ENCODE results near the gene HDHD3.
"Not testable (repeated sequence)": the region's sequence is repeated elsewhere in the genome, so short reads cannot be mapped to it uniquely, and the experiment has no call there.

The HDHD3 gene

GRCh38 chr9:113389451-113389850, 12.7 kb upstream of the HDHD3 start:
- no peak for DNase-seq (ENCODE audit: low spot score)

- no peak for DNase-seq (ENCODE audit: low spot score)
These were observed 12.0 kb upstream of the HDHD3 start for GRCh38 chr9:113388833-113389232.

GRCh38 chr9:113387560-113388230, 10.9 kb upstream of the HDHD3 start:
- no peak for DNase-seq (ENCODE audit: low spot score)

- no peak for DNase-seq (ENCODE audit: low spot score)
These were observed 10.0 kb upstream of the HDHD3 start for GRCh38 chr9:113386571-113387393.

- no peak for DNase-seq (ENCODE audit: low spot score)
These were observed 5.2 kb upstream of the HDHD3 start for GRCh38 chr9:113381909-113382411.

- not testable (repeated sequence) for DNase-seq (ENCODE audit: low spot score)
These were observed 4.7 kb upstream of the HDHD3 start for GRCh38 chr9:113381441-113381840.

GRCh38 chr9:113380869-113381378, 4.1 kb upstream of the HDHD3 start:
- DNase-seq (ENCODE audit: low spot score): no peak

- not testable (repeated sequence) for DNase-seq (ENCODE audit: low spot score)
These were observed 3.0 kb upstream of the HDHD3 start for GRCh38 chr9:113379829-113380210.

GRCh38 chr9:113379094-113379828, 2.5 kb upstream of the HDHD3 start:
- not testable (repeated sequence) for DNase-seq (ENCODE audit: low spot score)

- DNase-seq (ENCODE audit: low spot score): no peak
These were observed 1.4 kb downstream of the HDHD3 start for GRCh38 chr9:113375057-113376023.

- no peak for DNase-seq (ENCODE audit: low spot score)
These were observed 3.0 kb downstream of the HDHD3 start for GRCh38 chr9:113373676-113374392.

- DNase-seq (ENCODE audit: low spot score): no peak
These were observed 3.5 kb downstream of the HDHD3 start for GRCh38 chr9:113373256-113373655.

- no peak for DNase-seq (ENCODE audit: low spot score)
These were observed 4.7 kb downstream of the HDHD3 start for GRCh38 chr9:113372059-113372458.

GRCh38 chr9:113370806-113371325, 5.9 kb downstream of the HDHD3 start:
- DNase-seq (ENCODE audit: low spot score): no peak

- no peak for DNase-seq (ENCODE audit: low spot score)
These were observed 7.0 kb downstream of the HDHD3 start for GRCh38 chr9:113369855-113370140.

- DNase-seq (ENCODE audit: low spot score): no peak
These were observed 7.6 kb downstream of the HDHD3 start for GRCh38 chr9:113368982-113369854.

- DNase-seq (ENCODE audit: low spot score): no peak
These were observed 8.3 kb downstream of the HDHD3 start for GRCh38 chr9:113368348-113368981.

- DNase-seq (ENCODE audit: low spot score): not testable (repeated sequence)
These were observed 11.1 kb downstream of the HDHD3 start for GRCh38 chr9:113365652-113366051.

- DNase-seq (ENCODE audit: low spot score): no peak
These were observed 11.8 kb downstream of the HDHD3 start for GRCh38 chr9:113364951-113365350.

All from left forelimb (tissue), 1 donor.